Measurements from ENCODE around the gene ATP2B3.

The ATP2B3 gene

DNA sequence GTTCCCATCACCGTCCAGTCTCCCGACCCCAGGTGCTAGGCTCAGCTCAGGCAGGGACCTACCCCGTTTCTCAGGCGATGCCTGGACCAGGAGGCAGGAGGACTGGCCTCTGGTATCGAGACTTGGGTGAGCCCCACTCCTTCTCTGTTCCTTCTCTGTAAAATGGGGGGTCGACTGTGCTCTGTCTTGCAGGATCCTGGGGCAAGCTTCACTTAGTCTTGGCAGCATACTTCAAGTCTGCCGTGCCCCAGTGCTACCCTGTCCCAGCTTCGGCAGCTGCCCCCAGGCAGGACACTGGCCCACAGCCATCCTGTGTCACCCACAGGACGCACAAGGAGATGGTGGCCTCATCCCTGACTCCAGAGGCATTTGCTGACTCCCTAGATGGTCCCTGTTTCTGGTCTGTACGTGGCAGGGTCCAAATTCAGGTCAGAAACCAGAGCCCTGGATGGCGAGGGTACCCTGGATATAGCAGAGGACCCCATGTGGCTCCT lies 40.0 kb upstream of the ATP2B3 start:
- Histone ChIP-seq H3K4me3 (IDR thresholded peaks at IDR 0.05; ENCODE audit: insufficient read depth, low read depth, low read length) (no peak overlapping the region), H4K20me1 (ENCODE audit: insufficient read depth) (no peaks in the 10 kb centered on the region), H3K9ac (no peak overlapping the region), H3K4me2 (no peak overlapping the region), H3K4me1 (ENCODE audit: low read depth, poor library complexity, severe bottlenecking) (no peaks in the 10 kb centered on the region), H3K36me3 (ENCODE audit: insufficient read depth) (no peaks in the 10 kb centered on the region), H3K79me2 (ENCODE audit: insufficient read depth, low read depth) (no peaks in the 10 kb centered on the region), H2AFZ (ENCODE audit: low read depth) (no peak overlapping the region), H3K27ac (no peak overlapping the region), H3K27me3 (ENCODE audit: insufficient read depth, low read depth) (peaks cover 11% of the 10 kb centered on the region; the same call in 1 of the 2 replicates)
- TF ChIP-seq, protein P1, sequence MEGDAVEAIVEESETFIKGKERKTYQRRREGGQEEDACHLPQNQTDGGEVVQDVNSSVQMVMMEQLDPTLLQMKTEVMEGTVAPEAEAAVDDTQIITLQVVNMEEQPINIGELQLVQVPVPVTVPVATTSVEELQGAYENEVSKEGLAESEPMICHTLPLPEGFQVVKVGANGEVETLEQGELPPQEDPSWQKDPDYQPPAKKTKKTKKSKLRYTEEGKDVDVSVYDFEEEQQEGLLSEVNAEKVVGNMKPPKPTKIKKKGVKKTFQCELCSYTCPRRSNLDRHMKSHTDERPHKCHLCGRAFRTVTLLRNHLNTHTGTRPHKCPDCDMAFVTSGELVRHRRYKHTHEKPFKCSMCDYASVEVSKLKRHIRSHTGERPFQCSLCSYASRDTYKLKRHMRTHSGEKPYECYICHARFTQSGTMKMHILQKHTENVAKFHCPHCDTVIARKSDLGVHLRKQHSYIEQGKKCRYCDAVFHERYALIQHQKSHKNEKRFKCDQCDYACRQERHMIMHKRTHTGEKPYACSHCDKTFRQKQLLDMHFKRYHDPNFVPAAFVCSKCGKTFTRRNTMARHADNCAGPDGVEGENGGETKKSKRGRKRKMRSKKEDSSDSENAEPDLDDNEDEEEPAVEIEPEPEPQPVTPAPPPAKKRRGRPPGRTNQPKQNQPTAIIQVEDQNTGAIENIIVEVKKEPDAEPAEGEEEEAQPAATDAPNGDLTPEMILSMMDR (conservative IDR thresholded peaks at IDR 0.05; ENCODE audit: low read depth, low read length): no peak

DNA sequence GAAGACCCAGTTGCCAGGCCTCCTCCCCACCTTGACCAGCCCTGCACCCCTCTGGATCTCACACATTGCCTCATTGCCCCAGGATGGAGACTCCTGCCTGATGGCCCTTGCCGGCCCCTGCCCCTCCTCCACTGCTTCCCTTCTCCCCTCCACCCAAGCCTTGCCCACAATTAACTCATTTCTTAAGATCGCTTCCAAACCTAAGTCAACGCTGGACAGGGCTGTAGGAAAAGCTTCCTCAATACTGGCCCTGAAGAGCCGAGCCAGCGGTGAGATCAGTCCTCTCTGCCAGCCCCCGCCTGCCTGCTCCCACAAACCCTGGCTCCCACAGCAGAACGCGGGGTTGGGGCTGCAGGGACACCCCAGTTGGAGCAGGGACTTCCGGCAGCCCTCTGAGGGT lies 39.5 kb upstream of the ATP2B3 start:
- no peaks in the 10 kb centered on the region for H3K4me1 ChIP-seq (ENCODE audit: low read depth, poor library complexity, severe bottlenecking)
- H3K27ac ChIP-seq: no peak overlapping the region
- no peaks in the 10 kb centered on the region for H4K20me1 ChIP-seq (ENCODE audit: insufficient read depth)
- H3K4me2 ChIP-seq: no peak overlapping the region
- no peak overlapping the region for H2AFZ ChIP-seq (ENCODE audit: low read depth)
- TF ChIP-seq, protein P1 (conservative IDR thresholded peaks at IDR 0.05; ENCODE audit: low read depth, low read length): no peak
- H3K9ac ChIP-seq: no peak overlapping the region
- no peak overlapping the region for H3K4me3 ChIP-seq (IDR thresholded peaks at IDR 0.05; ENCODE audit: insufficient read depth, low read depth, low read length)
- no peaks in the 10 kb centered on the region for H3K36me3 ChIP-seq (ENCODE audit: insufficient read depth)
- H3K79me2 ChIP-seq (ENCODE audit: insufficient read depth, low read depth): no peaks in the 10 kb centered on the region
- peaks cover 13% of the 10 kb centered on the region; the same call in 1 of the 2 replicates for H3K27me3 ChIP-seq (ENCODE audit: insufficient read depth, low read depth)

DNA sequence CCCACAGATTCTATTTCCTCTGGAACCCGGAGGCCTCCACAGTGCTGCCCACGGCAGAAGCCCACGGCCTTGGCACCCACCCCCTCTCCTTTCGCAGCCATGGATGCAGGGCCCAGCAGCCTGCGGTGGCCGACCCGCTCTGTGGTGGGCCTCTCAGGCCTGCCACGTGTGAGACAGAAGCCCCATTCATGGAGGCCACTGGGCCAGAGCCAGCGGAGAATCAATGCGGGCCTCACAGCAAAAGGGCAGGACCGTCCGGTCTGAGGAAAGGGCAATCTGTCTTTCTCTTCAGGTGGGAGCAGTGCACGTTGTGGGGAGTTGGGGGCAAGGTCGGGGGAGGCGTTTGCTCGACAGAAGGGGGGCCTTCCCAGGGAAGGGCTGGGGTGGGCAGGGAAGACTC lies 38.7 kb upstream of the ATP2B3 start:
- Histone ChIP-seq H3K9ac (no peak overlapping the region), H4K20me1 (ENCODE audit: insufficient read depth) (no peaks in the 10 kb centered on the region), H3K27me3 (ENCODE audit: insufficient read depth, low read depth) (peaks cover 15% of the 10 kb centered on the region; the same call in 1 of the 2 replicates), H2AFZ (ENCODE audit: low read depth) (no peak overlapping the region), H3K4me1 (ENCODE audit: low read depth, poor library complexity, severe bottlenecking) (no peaks in the 10 kb centered on the region), H3K4me3 (IDR thresholded peaks at IDR 0.05; ENCODE audit: insufficient read depth, low read depth, low read length) (no peak overlapping the region), H3K79me2 (ENCODE audit: insufficient read depth, low read depth) (no peaks in the 10 kb centered on the region), H3K4me2 (no peak overlapping the region), H3K36me3 (ENCODE audit: insufficient read depth) (no peaks in the 10 kb centered on the region), H3K27ac (no peak overlapping the region)
- TF ChIP-seq, protein P1 (conservative IDR thresholded peaks at IDR 0.05; ENCODE audit: low read depth, low read length): no peak

GRCh38 chrX:153481043-153481442 lies 36.4 kb upstream of the ATP2B3 start:
- H3K4me3 ChIP-seq (IDR thresholded peaks at IDR 0.05; ENCODE audit: insufficient read depth, low read depth, low read length): no peak overlapping the region
- no peak overlapping the region for H2AFZ ChIP-seq (ENCODE audit: low read depth)
- H3K36me3 ChIP-seq (ENCODE audit: insufficient read depth): no peaks in the 10 kb centered on the region
- TF ChIP-seq, protein P1 (conservative IDR thresholded peaks at IDR 0.05; ENCODE audit: low read depth, low read length): no peak
- H3K27me3 ChIP-seq (ENCODE audit: insufficient read depth, low read depth): peaks cover 20% of the 10 kb centered on the region; the same call in 1 of the 2 replicates
- H3K79me2 ChIP-seq (ENCODE audit: insufficient read depth, low read depth): no peaks in the 10 kb centered on the region
- no peak overlapping the region for H3K27ac ChIP-seq
- no peaks in the 10 kb centered on the region for H4K20me1 ChIP-seq (ENCODE audit: insufficient read depth)
- no peak overlapping the region for H3K4me2 ChIP-seq
- no peaks in the 10 kb centered on the region for H3K4me1 ChIP-seq (ENCODE audit: low read depth, poor library complexity, severe bottlenecking)
- no peak overlapping the region for H3K9ac ChIP-seq

All from KMS-11 (cell line).